SU-DHL-6 (cell line): Measurements from ENCODE around the gene RWDD1.
"Not testable (repeated sequence)": the region's sequence is repeated elsewhere in the genome, so short reads cannot be mapped to it uniquely, and the experiment has no call there.

Source experiments
- CTCF ChIP-seq: fragments of 200-600 bp; sonication (generic); IDR thresholded peaks from one replicate; pipeline ENCODE4 v1.5.1; 2017; ENCODE audit warnings: antibody characterized with exemption, mild to moderate bottlenecking, low read length, moderate library complexity; ENCODE audit not compliant: insufficient read depth, poor library complexity, severe bottlenecking
- EZH2phosphoT487 ChIP-seq: fragments of 200-600 bp; sonication (generic), shearing (Covaris generic); conservative IDR thresholded peaks from 2 replicates; pipeline ENCODE4 v1.6.1; 2018; ENCODE audit warnings: mild to moderate bottlenecking, antibody characterized with exemption, low read length, moderate library complexity, mixed read lengths

GRCh38 chr6:116603916-116604315 lies 32.6 kb downstream of the RWDD1 start:
- TF ChIP-seq CTCF, EZH2phosphoT487: not testable (repeated sequence)
